Lower leg skin (tissue), 3 donors: Measurements from ENCODE around the gene TREX2.

Experiments used
- CTCF ChIP-seq, 3 donors: fragments of 450-650 bp; IDR thresholded peaks; one replicate each; pipeline ENCODE4 v1.5.1; 2016; ENCODE audit warnings: antibody characterized with exemption in 3 of 3, mild to moderate bottlenecking in 3 of 3, moderate library complexity in 2 of 3
- POLR2A ChIP-seq, 2 donors: fragments of 450-650 bp; IDR thresholded peaks; one replicate each; pipeline ENCODE4 v1.6.1; 2016 to 2017; ENCODE audit warnings: antibody characterized with exemption in 2 of 2, mild to moderate bottlenecking in 1 of 2, moderate library complexity in 1 of 2

GRCh38 chrX:153446636-153446936 is 730 bp upstream of the TREX2 start:
- TF ChIP-seq CTCF (IDR thresholded peaks at IDR 0.05) (no peak), POLR2A (IDR thresholded peaks at IDR 0.05) (no peak)
